ENCODE results near the gene CREG1. TPM values are rescaled to one million over a fixed set of nuclear protein-coding genes. Genes with fewer than 3 reads are reported as not detected.

The CREG1 gene
- 138 and 139 TPM in 2 replicates for total RNA-seq
- polyA plus RNA-seq, result 125 and 127 TPM in 2 replicates

DNA sequence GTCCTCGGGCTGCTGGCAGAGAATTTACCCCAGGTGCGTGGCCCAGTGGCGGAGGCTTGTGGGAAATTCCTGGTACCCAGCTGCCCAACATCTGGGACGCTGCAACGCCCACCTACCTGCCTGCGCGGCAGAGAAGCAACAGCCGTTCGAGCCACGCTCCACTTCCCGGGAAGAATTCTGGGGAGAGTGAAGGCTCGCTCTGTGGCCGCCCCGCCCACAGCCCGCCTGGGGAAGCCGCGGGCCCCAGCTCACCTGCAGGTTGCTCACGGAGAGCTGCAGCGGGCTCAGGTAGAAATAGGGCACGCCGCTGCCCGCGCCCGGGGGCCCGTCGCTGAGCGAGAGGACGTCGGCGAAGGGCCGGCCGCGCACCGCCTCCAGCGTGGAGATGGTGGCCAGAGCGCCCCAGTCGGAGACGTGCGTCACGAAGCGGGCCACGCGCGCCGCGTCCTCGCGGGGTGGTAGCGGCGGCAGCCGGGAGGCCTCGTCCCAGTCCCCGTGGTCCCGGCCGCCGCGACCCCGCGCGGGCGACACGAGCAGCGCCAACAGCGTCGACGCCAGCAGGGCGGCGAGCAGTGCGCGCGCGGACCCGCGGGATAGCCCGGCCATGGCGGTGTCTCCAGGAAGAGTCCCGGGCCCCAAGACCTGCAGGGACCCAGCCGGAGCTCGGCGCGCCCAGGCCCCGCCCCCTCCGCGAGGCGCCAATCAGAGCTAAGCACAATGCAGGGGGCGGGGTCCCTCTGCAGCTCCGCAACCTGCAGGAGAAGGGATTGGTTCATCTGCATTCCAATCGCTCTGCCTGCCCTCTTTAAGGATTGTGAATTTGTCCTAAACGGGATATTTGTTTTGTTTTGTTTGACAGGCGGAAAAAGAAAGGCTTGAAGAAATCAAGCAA is at the start of gene CREG1:
CREG1 (minus strand) TSS at position 627 of the 892 bp plus-strand sequence.
- no peaks in the 10 kb centered on the region for H3K27me3 ChIP-seq
- peaks cover 26% of the 10 kb centered on the region for H3K4me1 ChIP-seq (ENCODE audit: low read depth)
- H3K36me3 ChIP-seq, result no peaks in the 10 kb centered on the region
- TF ChIP-seq, protein P1, sequence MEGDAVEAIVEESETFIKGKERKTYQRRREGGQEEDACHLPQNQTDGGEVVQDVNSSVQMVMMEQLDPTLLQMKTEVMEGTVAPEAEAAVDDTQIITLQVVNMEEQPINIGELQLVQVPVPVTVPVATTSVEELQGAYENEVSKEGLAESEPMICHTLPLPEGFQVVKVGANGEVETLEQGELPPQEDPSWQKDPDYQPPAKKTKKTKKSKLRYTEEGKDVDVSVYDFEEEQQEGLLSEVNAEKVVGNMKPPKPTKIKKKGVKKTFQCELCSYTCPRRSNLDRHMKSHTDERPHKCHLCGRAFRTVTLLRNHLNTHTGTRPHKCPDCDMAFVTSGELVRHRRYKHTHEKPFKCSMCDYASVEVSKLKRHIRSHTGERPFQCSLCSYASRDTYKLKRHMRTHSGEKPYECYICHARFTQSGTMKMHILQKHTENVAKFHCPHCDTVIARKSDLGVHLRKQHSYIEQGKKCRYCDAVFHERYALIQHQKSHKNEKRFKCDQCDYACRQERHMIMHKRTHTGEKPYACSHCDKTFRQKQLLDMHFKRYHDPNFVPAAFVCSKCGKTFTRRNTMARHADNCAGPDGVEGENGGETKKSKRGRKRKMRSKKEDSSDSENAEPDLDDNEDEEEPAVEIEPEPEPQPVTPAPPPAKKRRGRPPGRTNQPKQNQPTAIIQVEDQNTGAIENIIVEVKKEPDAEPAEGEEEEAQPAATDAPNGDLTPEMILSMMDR (IDR thresholded peaks at IDR 0.05; ENCODE audit: low read depth, low read length), result no peak
- peak within 1 kb of the TSS; percentile 84 for H3K27ac ChIP-seq
- DNase-seq (ENCODE audit: low read depth in 1 of 2, low spot score in 1 of 2), result peak; percentile 96
- peak within 1 kb of the TSS; percentile 72 for H3K4me3 ChIP-seq
- H3K9me3 ChIP-seq (ENCODE audit: low read depth), result no peaks in the 10 kb centered on the region

DNA sequence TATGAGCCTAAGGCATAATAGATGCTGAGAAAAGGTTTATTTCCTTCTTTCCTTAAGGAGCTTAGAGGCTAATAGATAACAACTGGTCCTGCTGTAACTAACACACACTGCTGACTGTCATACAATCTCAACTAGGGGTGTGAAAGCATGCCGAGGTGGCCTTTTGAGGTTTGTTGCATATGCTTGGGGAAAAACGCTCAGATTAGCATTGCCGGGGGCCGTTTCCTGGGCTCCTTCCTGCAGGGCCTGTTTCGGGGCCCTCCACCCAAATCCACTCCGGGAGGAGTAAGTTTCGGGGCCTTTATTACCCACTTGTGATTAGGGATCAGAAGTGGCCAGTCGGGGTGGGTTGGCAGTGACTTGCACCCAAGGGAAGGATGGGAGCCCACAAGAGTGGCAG is 49.3 kb upstream of the CREG1 start:
- no peaks in the 10 kb centered on the region for H3K36me3 ChIP-seq
- no peak overlapping the region for H3K4me3 ChIP-seq
- H3K4me1 ChIP-seq (ENCODE audit: low read depth), result peaks cover 5% of the 10 kb centered on the region
- no peak overlapping the region for H3K27ac ChIP-seq
- TF ChIP-seq, protein P1 (IDR thresholded peaks at IDR 0.05; ENCODE audit: low read depth, low read length), result no peak
- no peak for DNase-seq (ENCODE audit: low read depth in 1 of 2, low spot score in 1 of 2)
- no peaks in the 10 kb centered on the region for H3K27me3 ChIP-seq
- H3K9me3 ChIP-seq (ENCODE audit: low read depth), result no peaks in the 10 kb centered on the region

DNA sequence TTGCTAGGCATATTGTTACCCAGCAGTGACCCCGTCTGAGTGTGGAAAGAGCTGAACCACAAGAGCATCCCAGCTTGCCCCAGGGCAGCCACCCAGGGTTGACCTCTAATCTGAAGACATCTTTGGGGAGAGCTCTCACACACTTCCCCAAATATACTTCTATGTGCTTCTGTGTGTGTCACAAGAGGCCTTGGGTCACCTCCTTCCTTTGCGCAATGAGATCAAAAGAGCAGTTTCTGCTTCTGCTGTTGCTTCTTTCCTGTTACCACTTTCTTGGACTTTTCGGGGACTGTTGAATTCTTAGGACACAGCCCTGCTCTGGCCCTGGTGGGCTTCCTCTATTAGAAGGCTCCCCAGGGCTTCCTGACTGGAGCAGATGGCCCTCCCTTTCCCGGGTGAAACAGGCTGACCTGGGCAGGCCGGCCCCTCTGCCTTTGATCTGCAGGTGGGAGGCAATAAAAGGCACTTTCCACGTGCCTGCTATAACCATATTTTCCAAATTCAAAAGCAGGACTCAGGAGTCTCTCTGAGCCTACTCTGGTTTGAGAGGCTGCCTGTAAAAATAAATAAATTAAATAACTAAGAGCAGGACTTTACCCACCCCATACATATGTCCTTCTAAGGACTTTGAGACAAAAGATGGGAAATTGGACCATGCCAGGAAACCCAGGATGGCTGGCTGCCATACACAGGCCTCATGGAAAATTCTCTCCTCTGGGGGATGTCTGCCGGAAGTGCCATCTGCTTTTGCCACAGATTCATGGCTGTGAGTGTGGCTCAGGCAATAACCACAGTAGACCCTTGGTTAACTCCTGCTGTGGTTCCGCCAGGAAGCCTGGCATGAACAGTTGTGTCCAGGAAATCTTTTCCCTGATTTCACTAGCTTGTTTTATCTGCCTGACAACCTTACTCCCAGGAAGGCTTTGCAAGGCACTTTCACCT is 48.2 kb upstream of the CREG1 start:
- peak in 1 of 2 donors; percentile 40 for DNase-seq (ENCODE audit: low read depth in 1 of 2, low spot score in 1 of 2)
- no peaks in the 10 kb centered on the region for H3K9me3 ChIP-seq (ENCODE audit: low read depth)
- H3K27ac ChIP-seq, result no peak overlapping the region
- no peaks in the 10 kb centered on the region for H3K27me3 ChIP-seq
- no peak overlapping the region for H3K4me3 ChIP-seq
- no peaks in the 10 kb centered on the region for H3K36me3 ChIP-seq
- TF ChIP-seq, protein P1 (IDR thresholded peaks at IDR 0.05; ENCODE audit: low read depth, low read length), result no peak
- H3K4me1 ChIP-seq (ENCODE audit: low read depth), result peaks cover 5% of the 10 kb centered on the region

DNA sequence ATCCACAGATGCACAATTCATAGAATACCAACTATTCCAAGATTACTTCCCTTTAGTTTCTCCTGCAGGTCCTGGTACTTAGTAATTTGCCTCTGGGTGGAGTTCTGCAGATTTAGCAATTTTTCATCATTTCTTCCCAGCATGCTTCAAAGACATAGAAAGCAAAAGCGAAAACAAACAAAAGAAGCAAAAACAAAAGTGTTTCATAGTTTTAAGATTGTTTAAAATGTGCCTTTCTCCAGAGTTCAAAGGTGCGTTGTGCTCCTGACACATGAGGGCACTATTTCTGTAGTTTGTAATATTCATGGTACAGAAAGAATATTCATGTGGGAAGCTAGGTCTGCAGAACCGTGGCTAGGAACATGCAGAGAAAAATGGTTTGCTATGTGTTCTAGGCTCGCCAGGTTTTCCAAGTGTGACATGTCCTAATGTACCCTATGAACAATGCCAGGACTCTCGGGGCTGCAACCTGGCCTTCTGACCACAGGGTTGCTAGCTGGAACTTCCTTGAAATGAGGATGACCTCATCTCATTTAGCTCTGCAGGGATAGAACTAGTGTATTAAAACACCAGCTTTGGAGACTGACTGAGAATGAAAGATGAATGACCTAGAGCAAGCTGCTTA is 46.5 kb upstream of the CREG1 start:
- H3K36me3 ChIP-seq, result no peaks in the 10 kb centered on the region
- no peaks in the 10 kb centered on the region for H3K27me3 ChIP-seq
- H3K4me1 ChIP-seq (ENCODE audit: low read depth), result peaks cover 5% of the 10 kb centered on the region
- peak; percentile 51 to 67 for DNase-seq (ENCODE audit: low read depth in 1 of 2, low spot score in 1 of 2)
- TF ChIP-seq, protein P1 (IDR thresholded peaks at IDR 0.05; ENCODE audit: low read depth, low read length), result peak; percentile 63
- H3K4me3 ChIP-seq, result no peak overlapping the region
- H3K27ac ChIP-seq, result no peak overlapping the region
- H3K9me3 ChIP-seq (ENCODE audit: low read depth), result no peaks in the 10 kb centered on the region

DNA sequence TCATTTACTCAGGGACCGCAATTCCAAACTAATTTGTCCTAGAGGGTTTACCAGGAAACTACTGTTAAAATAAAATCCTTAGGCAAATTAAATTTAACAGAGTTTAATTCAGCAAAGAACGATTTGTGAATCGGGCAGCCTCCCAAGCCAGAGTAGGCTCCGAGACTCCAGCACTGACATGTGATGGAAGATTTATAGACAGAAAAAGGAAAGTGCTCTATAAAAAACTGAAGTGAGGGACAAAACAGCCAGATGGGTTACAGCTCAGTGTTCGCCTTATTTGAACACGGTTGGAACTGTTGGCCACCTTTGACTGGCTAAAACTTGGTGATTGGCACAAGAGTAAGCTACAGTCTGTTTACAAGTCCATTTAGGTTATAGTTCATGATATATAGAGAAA is 41.3 kb upstream of the CREG1 start:
- Histone ChIP-seq H3K27ac (no peak overlapping the region), H3K4me1 (ENCODE audit: low read depth) (peaks cover 11% of the 10 kb centered on the region), H3K4me3 (no peak overlapping the region), H3K36me3 (no peaks in the 10 kb centered on the region), H3K9me3 (ENCODE audit: low read depth) (no peaks in the 10 kb centered on the region), H3K27me3 (no peaks in the 10 kb centered on the region)
- no peak for DNase-seq (ENCODE audit: low read depth in 1 of 2, low spot score in 1 of 2)
- TF ChIP-seq, protein P1 (IDR thresholded peaks at IDR 0.05; ENCODE audit: low read depth, low read length), result no peak
